GM21619 (cell line): Measurements from ENCODE around the gene MANSC1.
"Not testable (repeated sequence)": the region's sequence is repeated elsewhere in the genome, so short reads cannot be mapped to it uniquely, and the experiment has no call there.

Source experiments
- ATAC-seq: cut with Tn5 transposase; IDR thresholded peaks from one replicate; pipeline ENCODE4 v1.9.1; 2021; ENCODE audit not compliant: unreplicated experiment

Gene MANSC1

GRCh38 chr12:12365931-12366431 lies 15.9 kb upstream of the MANSC1 start:
- ATAC-seq = no peak

- ATAC-seq = no peak
Observed at GRCh38 chr12:12365446-12365802, 15.4 kb upstream of the MANSC1 start.

- ATAC-seq = no peak
Observed at GRCh38 chr12:12364787-12365445, 14.9 kb upstream of the MANSC1 start.

- ATAC-seq = no peak
Observed at GRCh38 chr12:12358528-12358927, 8.5 kb upstream of the MANSC1 start.

- ATAC-seq = no peak
Observed at GRCh38 chr12:12357719-12358461, 7.8 kb upstream of the MANSC1 start.

- peak; percentile 80 for ATAC-seq
Observed at GRCh38 chr12:12356896-12357718, 7.1 kb upstream of the MANSC1 start, which contains the start of gene BORCS5. Gene BORCS5 (plus strand): TSS chr12:12357078. CDS start chr12:12357452, 374 bp downstream.

GRCh38 chr12:12356467-12356895 lies 6.4 kb upstream of the MANSC1 start:
- no peak for ATAC-seq

GRCh38 chr12:12353807-12354206 lies 3.8 kb upstream of the MANSC1 start:
- no peak for ATAC-seq

GRCh38 chr12:12353276-12353675 lies 3.2 kb upstream of the MANSC1 start:
- ATAC-seq = no peak

GRCh38 chr12:12351468-12352185 lies 1.6 kb upstream of the MANSC1 start:
- not testable (repeated sequence) for ATAC-seq

GRCh38 chr12:12350868-12351463 lies 924 bp upstream of the MANSC1 start:
- no peak for ATAC-seq

GRCh38 chr12:12338527-12339168 lies 11.4 kb downstream of the MANSC1 start:
- ATAC-seq = no peak

GRCh38 chr12:12336511-12336910 lies 13.5 kb downstream of the MANSC1 start:
- no peak for ATAC-seq

- peak; percentile 61 for ATAC-seq
Observed at GRCh38 chr12:12336049-12336411, 14.0 kb downstream of the MANSC1 start.

- no peak for ATAC-seq
Observed at GRCh38 chr12:12334367-12335040, 15.5 kb downstream of the MANSC1 start.

GRCh38 chr12:12333407-12334366 lies 16.4 kb downstream of the MANSC1 start:
- no peak for ATAC-seq

- ATAC-seq = no peak
Observed at GRCh38 chr12:12331896-12332295, 18.1 kb downstream of the MANSC1 start.

GRCh38 chr12:12331244-12331771 lies 18.7 kb downstream of the MANSC1 start:
- no peak for ATAC-seq
